Right lobe of liver (tissue), 6 donors: ENCODE data around the gene RBM47. TPM values are rescaled to one million over a fixed set of nuclear protein-coding genes. Genes with fewer than 3 reads are reported as not detected.

Experiments
- ATAC-seq, 4 donors: fragments of 200-7000 bp; cut with Tn5 transposase; one replicate each; pipeline ENCODE4 v1.9.1; 2020; ENCODE audit warnings: mild to moderate bottlenecking in 4 of 4, moderate library complexity in 4 of 4
- DNase-seq, 3 donors: peaks; one replicate each; pipeline ENCODE4 v3.0.0-alpha.2; 2020
- H3K27ac ChIP-seq, 3 donors: fragments of 200-600 bp; one replicate each; pipeline ENCODE4 v1.8.0; 2022
- H3K27me3 ChIP-seq, 2 donors: fragments of 200-600 bp; one replicate each; pipeline ENCODE4 v1.8.0; 2022
- H3K36me3 ChIP-seq, 4 donors: fragments of 200-600 bp; sonication (generic) in 1 of 4; one replicate each; pipeline versions ENCODE4 v1.5.1 to v1.8.0; 2017 to 2022; ENCODE audit warnings: control low read depth in 1 of 4
- H3K4me1 ChIP-seq, 4 donors: fragments of 200-600 bp; sonication (generic) in 1 of 4; one replicate each; pipeline versions ENCODE4 v1.5.1 to v1.8.0; 2017 to 2022; ENCODE audit warnings: control low read depth in 1 of 4
- H3K4me3 ChIP-seq, 3 donors: fragments of 200-600 bp; one replicate each; pipeline ENCODE4 v1.8.0; 2022
- H3K9me3 ChIP-seq, 4 donors: fragments of 200-600 bp; sonication (generic) in 1 of 4; one replicate each; pipeline versions ENCODE4 v1.5.1 to v1.8.0; 2017 to 2022; ENCODE audit warnings: control low read depth in 1 of 4
- POLR2A ChIP-seq: fragments of 450-650 bp; IDR thresholded peaks from one replicate; pipeline ENCODE4 v1.6.1; 2017; ENCODE audit warnings: antibody characterized with exemption, mild to moderate bottlenecking
- WGBS: methylation state at CpG from one replicate; pipeline ENCODE4 v1.1.6; 2018; ENCODE audit warnings: low coverage, low lambda C conversion rate; ENCODE audit not compliant: insufficient coverage; ENCODE audit errors: missing lambda C conversion rate; 5-methylcytosine and 5-hydroxymethylcytosine counted together
- intact Hi-C, 2 donors: fragments of 100-400 bp; cut with DNase I; formaldehyde crosslinking; loops; one replicate each; pipeline versions ENCODE4 v1.11.2 to v1.14.1; 2022
- microRNA-seq, 2 donors: library from miRNA; unstranded; fragments of <30 nt; microRNA quantifications; one replicate each; pipeline ENCODE4, GENCODE V29; 2019 to 2020
- small RNA-seq, 2 experiments: library from RNA; depleted of rRNA; stranded (forward); fragments of <200 nt; gene quantifications; one replicate each; pipeline ENCODE3, GENCODE V24; 2016
- total RNA-seq, 6 experiments: library from RNA; depleted of rRNA in 2 of 6; stranded (reverse); fragments of >200 nt in 2 of 6; fragmentation: NEBNext Ultra II Directional in 3 of 6; extraction: Animal tissue kit (Norgen Biotek cat#: 25700) in 3 of 6; gene quantifications; one replicate each; pipeline versions ENCODE4 v1.1.0 to v1.2.4, GENCODE V29; 2016 to 2023
- TF ChIP-seq, protein P1 (sequence below), 4 donors: fragments of 200-600 bp in 3 of 4; fragments of 450-650 bp in 1 of 4; IDR thresholded peaks; one replicate each; pipeline versions ENCODE4 v1.5.1 to v1.8.0; 2016 to 2022; ENCODE audit warnings: antibody characterized with exemption in 4 of 4, mild to moderate bottlenecking in 2 of 4
- donor health status: DM: no; HTN: yes; CAD: no.
- donor health status: DM: no; HTN: no; CAD: no.
- donor health status: DM: no; HTN: no; CAD: no.
- donor health status: DM: no; HTN: yes; CAD: no.
- donor health status: DM: no; HTN: yes; CAD: no.

The RBM47 gene
- total RNA-seq, 6 experiments from 2014 or later = 29.5 to 85.0 (median 51.1) TPM

DNA sequence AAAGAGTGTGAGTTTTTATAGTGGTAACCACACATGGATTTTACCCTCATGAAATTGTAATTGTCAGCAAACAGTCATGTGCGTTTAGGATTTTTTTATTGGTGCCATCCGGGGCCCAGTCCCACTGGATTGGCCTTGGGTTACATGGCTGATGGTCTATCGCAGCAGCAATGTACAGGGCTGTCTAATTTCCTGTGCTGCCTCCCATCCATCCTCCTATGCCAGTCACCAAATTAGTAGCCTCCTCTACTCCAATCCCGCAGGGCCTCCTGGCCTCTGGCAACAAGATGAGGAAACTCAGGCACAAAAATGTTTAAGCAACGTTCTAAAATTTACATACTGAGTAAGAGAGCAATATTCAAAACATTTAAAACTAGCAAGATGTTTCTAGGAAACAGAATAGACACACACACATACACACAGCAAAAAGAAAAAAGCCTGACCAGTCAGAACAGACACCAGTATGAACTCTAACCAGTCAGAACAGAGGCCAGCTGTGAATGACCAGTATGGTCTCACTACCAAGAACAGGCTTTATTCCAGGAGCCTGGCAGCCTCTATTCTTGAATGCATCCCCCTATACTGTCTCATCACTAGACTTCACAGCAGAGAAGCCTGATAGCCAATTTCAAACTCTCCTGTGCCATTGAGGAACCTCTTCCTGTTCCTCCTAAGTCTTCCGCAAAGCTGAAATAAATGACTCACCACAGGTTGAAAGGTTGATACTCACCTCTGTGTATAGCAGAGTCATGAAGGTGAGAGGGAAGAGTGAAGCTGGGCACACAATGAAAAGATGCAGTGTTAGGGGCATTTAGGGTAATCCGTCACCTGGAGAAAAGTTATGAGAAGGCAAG is 251.9 kb downstream of the RBM47 start:
- TF ChIP-seq, protein P1, sequence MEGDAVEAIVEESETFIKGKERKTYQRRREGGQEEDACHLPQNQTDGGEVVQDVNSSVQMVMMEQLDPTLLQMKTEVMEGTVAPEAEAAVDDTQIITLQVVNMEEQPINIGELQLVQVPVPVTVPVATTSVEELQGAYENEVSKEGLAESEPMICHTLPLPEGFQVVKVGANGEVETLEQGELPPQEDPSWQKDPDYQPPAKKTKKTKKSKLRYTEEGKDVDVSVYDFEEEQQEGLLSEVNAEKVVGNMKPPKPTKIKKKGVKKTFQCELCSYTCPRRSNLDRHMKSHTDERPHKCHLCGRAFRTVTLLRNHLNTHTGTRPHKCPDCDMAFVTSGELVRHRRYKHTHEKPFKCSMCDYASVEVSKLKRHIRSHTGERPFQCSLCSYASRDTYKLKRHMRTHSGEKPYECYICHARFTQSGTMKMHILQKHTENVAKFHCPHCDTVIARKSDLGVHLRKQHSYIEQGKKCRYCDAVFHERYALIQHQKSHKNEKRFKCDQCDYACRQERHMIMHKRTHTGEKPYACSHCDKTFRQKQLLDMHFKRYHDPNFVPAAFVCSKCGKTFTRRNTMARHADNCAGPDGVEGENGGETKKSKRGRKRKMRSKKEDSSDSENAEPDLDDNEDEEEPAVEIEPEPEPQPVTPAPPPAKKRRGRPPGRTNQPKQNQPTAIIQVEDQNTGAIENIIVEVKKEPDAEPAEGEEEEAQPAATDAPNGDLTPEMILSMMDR (IDR thresholded peaks at IDR 0.05) = no peak
- TF ChIP-seq POLR2A = no peak
- Histone ChIP-seq H3K9me3 (no peaks in the 10 kb centered on the region), H3K27ac (no peak overlapping the region), H3K27me3 (no peaks in the 10 kb centered on the region), H3K4me3 (no peak overlapping the region), H3K36me3 (no peaks in the 10 kb centered on the region), H3K4me1 (peaks cover 0 to 6% (median 2%) of the 10 kb centered on the region in 4 donors)
- DNase-seq = no peak
- WGBS = 70% methylated on average over 5 of the region's 7 CpGs
- intact Hi-C loops = no loop called here
- ATAC-seq = peak in 2 of 4 donors; percentile 29 to 43

DNA sequence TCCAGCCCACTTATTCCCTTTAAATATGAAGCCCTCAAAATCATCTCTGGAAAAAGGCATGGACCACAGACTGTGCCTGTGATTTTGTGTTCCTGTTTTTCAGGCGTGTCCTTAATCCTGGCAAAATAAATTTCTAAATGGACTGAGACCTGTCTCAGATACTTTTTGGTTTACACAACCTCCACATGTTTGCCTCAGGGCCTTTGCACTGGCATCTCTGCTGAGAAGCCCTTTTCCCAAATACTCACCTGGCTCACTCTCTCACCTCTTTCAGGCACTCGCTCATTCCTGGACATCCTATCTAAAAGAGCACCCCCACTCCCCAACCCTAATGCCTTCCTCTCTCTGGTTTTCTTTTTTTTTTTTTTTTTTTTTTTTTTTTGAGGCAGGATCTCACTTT is 254.0 kb downstream of the RBM47 start:
- WGBS = 72% methylated on average over 2 of the region's 2 CpGs

DNA sequence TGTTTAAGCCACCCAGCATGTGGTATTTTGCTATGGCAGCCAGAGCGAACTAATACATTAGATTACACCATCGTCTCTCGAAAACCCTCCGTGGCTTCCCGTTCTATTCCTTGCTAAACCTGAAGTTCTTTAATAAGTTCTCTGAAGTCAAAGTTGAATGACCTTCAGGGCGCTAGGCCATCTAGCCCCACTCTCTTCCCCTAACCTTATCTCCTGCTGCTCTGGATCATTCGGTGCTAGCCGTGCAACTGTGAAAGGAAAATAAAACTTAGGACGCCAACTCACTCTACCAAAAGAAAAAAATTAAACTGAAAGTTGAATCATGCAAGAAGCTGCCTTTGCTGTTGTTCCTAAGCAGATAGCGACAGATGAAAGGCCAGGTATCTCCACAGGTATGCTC is 254.6 kb downstream of the RBM47 start:
- H3K4me1 ChIP-seq = peaks cover 0 to 17% (median 8%) of the 10 kb centered on the region in 4 donors
- intact Hi-C loops = no loop called here
- WGBS = 39% methylated on average over 10 of the region's 10 CpGs
- H3K27me3 ChIP-seq = no peaks in the 10 kb centered on the region
- H3K27ac ChIP-seq = peak overlapping the region; percentile 6 to 83 (median 30)
- DNase-seq (peak in 2 of 3 donors; percentile 29 to 61), ATAC-seq (peak; percentile 79 to 84 (median 81))
- no peak for TF ChIP-seq POLR2A
- TF ChIP-seq, protein P1 (IDR thresholded peaks at IDR 0.05) = no peak
- no peaks in the 10 kb centered on the region for H3K36me3 ChIP-seq
- no peaks in the 10 kb centered on the region for H3K9me3 ChIP-seq
- peak overlapping the region in 2 of 3 donors; percentile 26 to 42 for H3K4me3 ChIP-seq

More for the DNA sequence above, 254.0 kb downstream of the RBM47 start:
- Histone ChIP-seq H3K9me3 (no peaks in the 10 kb centered on the region), H3K27ac (peak overlapping the region; percentile 6 to 83 (median 30)), H3K4me3 (peak overlapping the region in 2 of 3 donors; percentile 26 to 42), H3K36me3 (no peaks in the 10 kb centered on the region), H3K4me1 (peaks cover 0 to 12% (median 5%) of the 10 kb centered on the region in 4 donors), H3K27me3 (no peaks in the 10 kb centered on the region)
- intact Hi-C loops = no loop called here
- ATAC-seq (no peak), DNase-seq (no peak)
- no peak for TF ChIP-seq POLR2A
- TF ChIP-seq, protein P1 (IDR thresholded peaks at IDR 0.05) = no peak

DNA sequence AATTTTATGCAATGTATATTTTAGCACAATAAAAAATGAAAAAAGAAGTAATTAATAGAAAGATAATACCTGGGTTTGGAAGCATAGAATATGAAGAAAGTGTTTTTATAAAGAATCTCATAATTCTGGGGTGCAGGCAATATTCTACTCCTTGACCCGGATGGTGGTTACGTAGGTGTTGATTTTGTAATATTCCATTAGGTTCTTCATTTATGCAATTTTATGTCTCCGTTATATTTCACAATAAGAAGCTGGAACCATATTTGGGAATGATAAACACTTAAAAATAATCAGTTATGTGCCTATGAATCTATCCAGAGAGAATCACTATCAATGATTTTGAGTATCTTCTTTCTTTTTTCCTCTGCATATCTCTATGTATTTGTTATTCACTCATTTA is 256.0 kb downstream of the RBM47 start:
- Histone ChIP-seq H3K36me3 (no peaks in the 10 kb centered on the region), H3K27ac (peak overlapping the region in 1 of 3 donors; percentile 83), H3K4me1 (peaks cover 0 to 31% (median 14%) of the 10 kb centered on the region in 4 donors), H3K4me3 (no peak overlapping the region), H3K9me3 (no peaks in the 10 kb centered on the region), H3K27me3 (no peaks in the 10 kb centered on the region)
- intact Hi-C loops = no loop called here
- 45% methylated on average over 3 of the region's 3 CpGs for WGBS
- no peak for DNase-seq
- no peak for ATAC-seq
- TF ChIP-seq POLR2A = no peak
- TF ChIP-seq, protein P1 (IDR thresholded peaks at IDR 0.05) = no peak

Small RNA genes lying within 50 kb of the gene (microRNA-seq; reads per million reads assigned to microRNA genes)
- 0 to 3.5 reads per million in 2 donors for gene MIR4802

Small RNA genes lying within 50 kb of the gene (small RNA-seq; reads per million reads assigned to genes)
- gene AC098869.1 = 0 reads per million in 2 experiments
- 0 reads per million in 2 experiments for gene MIR4802
- 0 reads per million in 2 experiments for gene RNU7-74P

Other genes with a start within 250 kb of the RBM47 start
- under 1 TPM; 0.18 to 0.61 (median 0.36) TPM for gene NSUN7, start 120.1 kb upstream of the RBM47 start, total RNA-seq